C4-2B (cell line): ENCODE data around the gene CDH12.

ENCODE experiments used
- CTCF ChIP-seq: fragments of 450-650 bp; conservative IDR thresholded peaks from 2 replicates; pipeline ENCODE4 v1.5.1; 2017; ENCODE audit warnings: mild to moderate bottlenecking
- ZFX ChIP-seq: fragments of 450-650 bp; IDR thresholded peaks from 2 replicates; pipeline ENCODE4 v1.6.1; 2017

DNA sequence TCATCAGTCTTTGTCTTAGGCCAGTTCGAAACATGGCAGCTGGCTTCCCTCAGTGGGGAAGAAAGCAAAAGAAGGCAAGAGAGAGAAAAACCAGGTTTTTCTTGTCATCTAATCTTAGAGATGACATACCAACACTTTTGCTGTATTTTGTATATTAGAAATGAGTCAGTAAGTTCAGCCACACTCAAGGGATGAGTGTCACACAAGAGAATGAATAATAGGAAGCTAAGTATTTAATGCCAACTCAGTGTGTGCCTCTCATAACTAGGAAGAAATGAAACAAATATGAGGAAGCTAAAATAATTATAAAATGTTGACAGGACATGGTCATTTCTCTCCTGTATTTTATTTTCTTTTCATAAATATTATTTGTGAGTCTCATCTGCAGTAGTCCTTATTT lies 65.3 kb downstream of the CDH12 start:
- TF ChIP-seq ZFX (no peak), CTCF (no peak)
